ENCODE measurements around the gene MYH15. TPM values are rescaled to one million over a fixed set of nuclear protein-coding genes. Genes with fewer than 3 reads are reported as not detected.

Gene MYH15
- total RNA-seq, 1 donor from 2014 or later = 1.0 TPM

- H3K27ac Mint-ChIP-seq (ENCODE audit: unreplicated experiment) = no peak overlapping the region
These were observed 36.7 kb downstream of the MYH15 start for GRCh38 chr3:108473711-108474110.

GRCh38 chr3:108472001-108472591 is 38.3 kb downstream of the MYH15 start:
- DNase-seq = no peak
- Mint-ChIP-seq H3K4me1 (ENCODE audit: low read depth, unreplicated experiment) (peaks cover 38% of the 10 kb centered on the region), H3K9me3 (ENCODE audit: unreplicated experiment) (peaks cover 3% of the 10 kb centered on the region), H3K36me3 (ENCODE audit: unreplicated experiment) (no peaks in the 10 kb centered on the region), H3K27ac (ENCODE audit: unreplicated experiment) (no peak overlapping the region), H3K4me3 (ENCODE audit: unreplicated experiment) (no peak overlapping the region), H3K27me3 (ENCODE audit: unreplicated experiment) (peaks cover 3% of the 10 kb centered on the region)
- TF ChIP-seq CTCF (IDR thresholded peaks at IDR 0.05; ENCODE audit: partially characterized antibody, unreplicated experiment) = no peak

More at GRCh38 chr3:108473711-108474110, 36.7 kb downstream of the MYH15 start:
- no peak overlapping the region for H3K4me3 Mint-ChIP-seq (ENCODE audit: unreplicated experiment)
- no peaks in the 10 kb centered on the region for H3K36me3 Mint-ChIP-seq (ENCODE audit: unreplicated experiment)
- H3K27me3 Mint-ChIP-seq (ENCODE audit: unreplicated experiment) = peaks cover 3% of the 10 kb centered on the region
- peaks cover 46% of the 10 kb centered on the region for H3K4me1 Mint-ChIP-seq (ENCODE audit: low read depth, unreplicated experiment)
- no peak for DNase-seq
- TF ChIP-seq CTCF (IDR thresholded peaks at IDR 0.05; ENCODE audit: partially characterized antibody, unreplicated experiment) = no peak
- H3K9me3 Mint-ChIP-seq (ENCODE audit: unreplicated experiment) = peaks cover 3% of the 10 kb centered on the region

GRCh38 chr3:108471426-108471825 is 39.0 kb downstream of the MYH15 start:
- H3K4me3 Mint-ChIP-seq (ENCODE audit: unreplicated experiment) = no peak overlapping the region
- peaks cover 37% of the 10 kb centered on the region for H3K4me1 Mint-ChIP-seq (ENCODE audit: low read depth, unreplicated experiment)
- H3K27ac Mint-ChIP-seq (ENCODE audit: unreplicated experiment) = no peak overlapping the region
- H3K36me3 Mint-ChIP-seq (ENCODE audit: unreplicated experiment) = no peaks in the 10 kb centered on the region
- H3K9me3 Mint-ChIP-seq (ENCODE audit: unreplicated experiment) = peaks cover 3% of the 10 kb centered on the region
- no peak for DNase-seq
- TF ChIP-seq CTCF (IDR thresholded peaks at IDR 0.05; ENCODE audit: partially characterized antibody, unreplicated experiment) = no peak
- H3K27me3 Mint-ChIP-seq (ENCODE audit: unreplicated experiment) = peaks cover 3% of the 10 kb centered on the region

GRCh38 chr3:108469126-108469525 is 41.3 kb downstream of the MYH15 start:
- Mint-ChIP-seq H3K36me3 (ENCODE audit: unreplicated experiment) (no peaks in the 10 kb centered on the region), H3K4me3 (ENCODE audit: unreplicated experiment) (no peak overlapping the region), H3K4me1 (ENCODE audit: low read depth, unreplicated experiment) (peaks cover 24% of the 10 kb centered on the region), H3K27me3 (ENCODE audit: unreplicated experiment) (peaks cover 1% of the 10 kb centered on the region), H3K27ac (ENCODE audit: unreplicated experiment) (no peak overlapping the region), H3K9me3 (ENCODE audit: unreplicated experiment) (peaks cover 1% of the 10 kb centered on the region)
- no peak for DNase-seq
- TF ChIP-seq CTCF (IDR thresholded peaks at IDR 0.05; ENCODE audit: partially characterized antibody, unreplicated experiment) = no peak

GRCh38 chr3:108468577-108468976 is 41.8 kb downstream of the MYH15 start:
- Mint-ChIP-seq H3K27ac (ENCODE audit: unreplicated experiment) (no peak overlapping the region), H3K9me3 (ENCODE audit: unreplicated experiment) (peaks cover 1% of the 10 kb centered on the region), H3K4me3 (ENCODE audit: unreplicated experiment) (no peak overlapping the region), H3K4me1 (ENCODE audit: low read depth, unreplicated experiment) (peaks cover 19% of the 10 kb centered on the region), H3K36me3 (ENCODE audit: unreplicated experiment) (no peaks in the 10 kb centered on the region), H3K27me3 (ENCODE audit: unreplicated experiment) (peaks cover 1% of the 10 kb centered on the region)
- DNase-seq = no peak
- no peak for TF ChIP-seq CTCF (IDR thresholded peaks at IDR 0.05; ENCODE audit: partially characterized antibody, unreplicated experiment)
